HCT116 (cell line): ENCODE measurements around the gene ELF3. TPM values are rescaled to one million over a fixed set of nuclear protein-coding genes. Genes with fewer than 3 reads are reported as not detected.

ENCODE experiments used
- ATAC-seq: fragments of 200-7000 bp; cut with Tn5 transposase; 2 replicates; pipeline ENCODE4 v1.9.1; 2020; ENCODE audit warnings: mild to moderate bottlenecking, moderate library complexity
- BruUV-seq: library from RNA; stranded (reverse); fragments of 400-500 nt; replicated peaks from 2 replicates; lab custom pipeline; 2021; lab: Mats Ljungman, UMichigan
- CTCF ChIA-PET: fragments of 300-600 bp; sonication (Branson Sonifier 250); formaldehyde crosslinking; loops from one replicate; lab custom pipeline; 2021; ENCODE audit warnings: antibody characterized with exemption; lab: Charles Lee
- POLR2A ChIA-PET: fragments of 300-600, 350-600 bp; sonication (Branson Sonifier 250); formaldehyde crosslinking; loops from one replicate; lab custom pipeline; 2021; ENCODE audit warnings: antibody characterized with exemption; lab: Charles Lee
- RAD21 ChIA-PET, 2 experiments: fragments of 300-600 bp; sonication (Branson Sonifier 250); formaldehyde crosslinking; loops; one replicate each; lab custom pipeline; 2023; ENCODE audit warnings: low total read pairs in 2 of 2; ENCODE audit not compliant: uncharacterized antibody in 2 of 2, unreplicated experiment in 2 of 2, low non-redundant PET in 1 of 2; lab: Charles Lee
- DNase-seq: peaks from one replicate; pipeline ENCODE4 v3.0.0-alpha.2; 2010; ENCODE audit warnings: low read depth, low spot score
- H2AFZ ChIP-seq: fragments of 200-600 bp; shearing (Covaris generic), sonication (generic); 2 replicates; pipeline ENCODE4 v1.6.1; 2017; ENCODE audit warnings: low read depth, mixed run types, mixed read lengths, antibody characterized with exemption, low read length; ENCODE audit not compliant: poor library complexity, severe bottlenecking
- H3K27ac ChIP-seq: 2 replicates; pipeline ENCODE4 v1.5.1; 2012; ENCODE audit warnings: low read depth, low read length
- H3K27me3 ChIP-seq: fragments of 200-600 bp; sonication (generic); 2 replicates; pipeline ENCODE4 v1.6.1; 2016; ENCODE audit warnings: mixed run types, low read length, mixed read lengths; ENCODE audit not compliant: insufficient read depth
- H3K36me3 ChIP-seq, 2 experiments: fragments of 200-500 bp in 1 of 2; fragments of 200-600 bp in 1 of 2; sonication (Bioruptor generic) in 1 of 2; sonication (generic) in 1 of 2; 2 replicates each; pipeline versions ENCODE4 v1.5.1 to v1.6.1; 2014 to 2016; ENCODE audit warnings: low read length in 2 of 2, inconsistent platforms in 1 of 2, mixed read lengths in 1 of 2, mixed run types in 1 of 2; ENCODE audit not compliant: insufficient read depth in 2 of 2, control insufficient read depth in 1 of 2
- H3K4me1 ChIP-seq, 2 experiments: fragments of 200-600 bp in 1 of 2; sonication (generic) in 1 of 2; 2 replicates each; pipeline versions ENCODE4 v1.5.1 to v1.6.1; 2012 to 2017; ENCODE audit warnings: low read length in 2 of 2, inconsistent platforms in 1 of 2, mild to moderate bottlenecking in 1 of 2, mixed read lengths in 1 of 2, mixed run types in 1 of 2, moderate library complexity in 1 of 2; ENCODE audit not compliant: insufficient read depth in 2 of 2, control insufficient read depth in 1 of 2
- H3K4me2 ChIP-seq: fragments of 200-600 bp; sonication (generic); 2 replicates; pipeline ENCODE4 v1.6.1; 2017; ENCODE audit warnings: mixed run types, low read length, mixed read lengths
- H3K4me3 ChIP-seq, 2 experiments: fragments of 200-600 bp in 1 of 2; sonication (generic) in 1 of 2; replicated peaks in 1 of 2; 2 replicates each; pipeline ENCODE4 v1.5.1; 2011 to 2016; ENCODE audit warnings: low read length in 2 of 2, control low read depth in 1 of 2, low read depth in 1 of 2, mild to moderate bottlenecking in 1 of 2, mixed read lengths in 1 of 2, mixed run types in 1 of 2
- H3K79me2 ChIP-seq: fragments of 200-600 bp; sonication (generic); 2 replicates; pipeline ENCODE4 v1.6.1; 2017; ENCODE audit warnings: mild to moderate bottlenecking, mixed run types, low read length, moderate library complexity, mixed read lengths; ENCODE audit not compliant: insufficient read depth
- H3K9ac ChIP-seq: fragments of 200-600 bp; sonication (generic); 2 replicates; pipeline ENCODE4 v1.6.1; 2016; ENCODE audit warnings: low read length, mixed read lengths
- H3K9me2 ChIP-seq: fragments of 200-600 bp; sonication (generic), shearing (Covaris generic); 2 replicates; pipeline ENCODE4 v1.6.1; 2017; ENCODE audit warnings: mixed run types, mild to moderate bottlenecking, moderate library complexity; ENCODE audit not compliant: insufficient read depth
- H3K9me3 ChIP-seq, 2 experiments: fragments of 200-500 bp in 1 of 2; fragments of 200-600 bp in 1 of 2; sonication (Bioruptor generic) in 1 of 2; sonication (generic) in 1 of 2; 2 replicates each; pipeline ENCODE4 v1.6.1; 2014 to 2017; ENCODE audit warnings: low read length in 2 of 2, mixed read lengths in 2 of 2, inconsistent platforms in 1 of 2, low read depth in 1 of 2, mild to moderate bottlenecking in 1 of 2, mixed run types in 1 of 2, moderate library complexity in 1 of 2; ENCODE audit not compliant: control insufficient read depth in 1 of 2, insufficient read depth in 1 of 2
- H4K20me1 ChIP-seq: fragments of 200-600 bp; sonication (generic), shearing (Covaris generic); 2 replicates; pipeline ENCODE4 v1.6.1; 2017; ENCODE audit warnings: mixed run types, mild to moderate bottlenecking, moderate library complexity; ENCODE audit not compliant: insufficient read depth
- CBX3 ChIP-seq: IDR thresholded peaks from 2 replicates; pipeline ENCODE4 v1.6.1; 2012; ENCODE audit warnings: low read depth
- CEBPB ChIP-seq: IDR thresholded peaks from 2 replicates; pipeline ENCODE4 v1.6.1; 2012; ENCODE audit warnings: low read depth
- CTCF ChIP-seq, 3 experiments: fragments of 200-600 bp in 1 of 3; sonication (generic) in 1 of 3; IDR thresholded peaks in 2 of 3; conservative IDR thresholded peaks in 1 of 3; 2 replicates each; pipeline ENCODE4 v1.5.1; 2012 to 2017; ENCODE audit warnings: low read depth in 2 of 3, low read length in 2 of 3, antibody characterized with exemption in 1 of 3, borderline replicate concordance in 1 of 3, control low read depth in 1 of 3, mild to moderate bottlenecking in 1 of 3, mixed read lengths in 1 of 3, mixed run types in 1 of 3, moderate library complexity in 1 of 3; ENCODE audit not compliant: insufficient read depth in 1 of 3
- EGR1 ChIP-seq: IDR thresholded peaks from 2 replicates; pipeline ENCODE4 v1.6.1; 2012; ENCODE audit warnings: low read depth
- ELF1 ChIP-seq: IDR thresholded peaks from 2 replicates; pipeline ENCODE4 v1.6.1; 2012; ENCODE audit warnings: low read depth, borderline replicate concordance
- FOSL1 ChIP-seq: IDR thresholded peaks from 2 replicates; pipeline ENCODE4 v1.6.1; 2012; ENCODE audit warnings: low read depth
- JUND ChIP-seq: IDR thresholded peaks from 2 replicates; pipeline ENCODE4 v1.6.1; 2012
- POLR2AphosphoS5 ChIP-seq: IDR thresholded peaks from 2 replicates; pipeline ENCODE4 v1.6.1; 2011; ENCODE audit warnings: mild to moderate bottlenecking, low read depth, low read length, moderate library complexity
- RAD21 ChIP-seq: IDR thresholded peaks from 2 replicates; pipeline ENCODE4 v1.6.1; 2012; ENCODE audit warnings: low read depth, mild to moderate bottlenecking
- REST ChIP-seq: IDR thresholded peaks from 2 replicates; pipeline ENCODE4 v1.6.1; 2012; ENCODE audit warnings: low read depth
- SIN3A ChIP-seq: IDR thresholded peaks from 2 replicates; pipeline ENCODE4 v1.6.1; 2012; ENCODE audit warnings: low read depth
- SRF ChIP-seq: IDR thresholded peaks from 2 replicates; pipeline ENCODE4 v1.6.1; 2012; ENCODE audit warnings: low read depth
- YY1 ChIP-seq: IDR thresholded peaks from 2 replicates; pipeline ENCODE4 v1.6.1; 2011; ENCODE audit warnings: low read length, low read depth, moderate library complexity, mild to moderate bottlenecking; ENCODE audit not compliant: insufficient replicate concordance; ENCODE audit errors: extremely low read depth
- ZBTB33 ChIP-seq: IDR thresholded peaks from 2 replicates; pipeline ENCODE4 v1.6.1; 2011; ENCODE audit warnings: mild to moderate bottlenecking, low read length, moderate library complexity; ENCODE audit not compliant: insufficient replicate concordance; ENCODE audit errors: extremely low read depth
- ZFX ChIP-seq: fragments of 450-650 bp; IDR thresholded peaks from 2 replicates; pipeline ENCODE4 v1.6.1; 2017
- ZNF274 ChIP-seq: fragments of 200-500 bp; sonication (Bioruptor generic); IDR thresholded peaks from 2 replicates; pipeline ENCODE4 v1.6.1; 2014; ENCODE audit warnings: mild to moderate bottlenecking, low read depth, low read length, inconsistent platforms
- intact Hi-C: fragments of 100-400 bp; cut with micrococcal nuclease; formaldehyde crosslinking; loops from 2 replicates; pipeline ENCODE4 v1.10.0; 2022
- total RNA-seq: library from RNA; stranded (reverse); gene quantifications from one replicate; pipeline ENCODE4 v1.2.1, GENCODE V29; 2021; ENCODE audit not compliant: unreplicated experiment

Gene ELF3
- total RNA-seq, 1 experiment from 2014 or later, result 200 TPM

GRCh38 chr1:201964261-201964660 lies 46.1 kb upstream of the ELF3 start (continued):
- TF ChIP-seq CTCF (IDR thresholded peaks at IDR 0.05 in 2 of 3, conservative IDR thresholded peaks at IDR 0.05 in 1 of 3; ENCODE audit: borderline replicate concordance in 1 of 3, insufficient read depth in 1 of 3, low read depth in 2 of 3, low read length in 2 of 3), result no peak
- no peak for TF ChIP-seq RAD21
- TF ChIP-seq YY1, result no peak

GRCh38 chr1:201966171-201966570 lies 44.2 kb upstream of the ELF3 start:
- RAD21 ChIA-PET, result no interaction called here
- intact Hi-C loops, result no loop called here
- Histone ChIP-seq H3K27ac (no peak overlapping the region), H3K4me2 (no peak overlapping the region), H4K20me1 (no peaks in the 10 kb centered on the region), H3K9ac (no peak overlapping the region), H3K9me3 (no peaks in the 10 kb centered on the region), H3K9me2 (no peaks in the 10 kb centered on the region), H3K4me3 (no peak overlapping the region), H3K79me2 (peaks cover 60% of the 10 kb centered on the region), H3K27me3 (no peaks in the 10 kb centered on the region), H2AFZ (no peak overlapping the region), H3K4me1 (no peaks in the 10 kb centered on the region), H3K36me3 (peaks cover 66 to 79% of the 10 kb centered on the region in 2 experiments)
- no TSS peak for BruUV-seq
- DNase-seq (no peak), ATAC-seq (no peak)
- POLR2A ChIA-PET, result no interaction called here
- TF ChIP-seq ZFX, result no peak
- no peak for TF ChIP-seq FOSL1
- no peak for TF ChIP-seq REST
- no peak for TF ChIP-seq ZBTB33
- TF ChIP-seq POLR2AphosphoS5, result no peak
- TF ChIP-seq ZNF274, result no peak
- no peak for TF ChIP-seq YY1
- no peak for TF ChIP-seq CTCF (IDR thresholded peaks at IDR 0.05 in 2 of 3, conservative IDR thresholded peaks at IDR 0.05 in 1 of 3; ENCODE audit: borderline replicate concordance in 1 of 3, insufficient read depth in 1 of 3, low read depth in 2 of 3, low read length in 2 of 3)
- no peak for TF ChIP-seq CEBPB
- no peak for TF ChIP-seq JUND
- TF ChIP-seq ELF1, result no peak
- TF ChIP-seq EGR1, result no peak
- no peak for TF ChIP-seq CBX3
- TF ChIP-seq SRF, result no peak
- TF ChIP-seq SIN3A, result no peak
- CTCF ChIA-PET, result no interaction called here
